Measurements from ENCODE around the gene CRHR1. TPM values are rescaled to one million over a fixed set of nuclear protein-coding genes. Genes with fewer than 3 reads are reported as not detected.

Gene CRHR1
- total RNA-seq, 1 experiment from 2014 or later: 0.15 TPM

- Histone ChIP-seq H3K27me3 (ENCODE audit: control insufficient read depth, insufficient read depth, low read length) (no peaks in the 10 kb centered on the region; the same call in 1 of the 2 replicates), H3K27ac (ENCODE audit: low read length) (no peak overlapping the region), H3K36me3 (ENCODE audit: control insufficient read depth, insufficient read depth, low read length) (no peaks in the 10 kb centered on the region), H3K4me1 (ENCODE audit: control insufficient read depth, insufficient read depth, low read length) (no peaks in the 10 kb centered on the region), H3K4me3 (ENCODE audit: low read depth in 2 of 2, low read length in 2 of 2) (no peak overlapping the region), H3K9me3 (ENCODE audit: control insufficient read depth, insufficient read depth, low read depth, low read length) (no peaks in the 10 kb centered on the region)
- POLR2A ChIA-PET: no interaction called here
- ATAC-seq (no peak), DNase-seq (ENCODE audit: low read depth, low spot score) (no peak)
- no TSS peak for BruUV-seq (replicated peaks)
- CTCF ChIA-PET: no interaction called here
- TF ChIP-seq SIN3A (IDR thresholded peaks at IDR 0.05; ENCODE audit: borderline replicate concordance, insufficient read depth, low read depth, low read length) (no peak), POLR2AphosphoS5 (IDR thresholded peaks at IDR 0.05; ENCODE audit: low read depth, low read length) (no peak), TCF7L2 (IDR thresholded peaks at IDR 0.05; ENCODE audit: low read depth, low read length) (no peak), CTCF (IDR thresholded peaks at IDR 0.05) (no peak)
- TF ChIP-seq, protein P1, sequence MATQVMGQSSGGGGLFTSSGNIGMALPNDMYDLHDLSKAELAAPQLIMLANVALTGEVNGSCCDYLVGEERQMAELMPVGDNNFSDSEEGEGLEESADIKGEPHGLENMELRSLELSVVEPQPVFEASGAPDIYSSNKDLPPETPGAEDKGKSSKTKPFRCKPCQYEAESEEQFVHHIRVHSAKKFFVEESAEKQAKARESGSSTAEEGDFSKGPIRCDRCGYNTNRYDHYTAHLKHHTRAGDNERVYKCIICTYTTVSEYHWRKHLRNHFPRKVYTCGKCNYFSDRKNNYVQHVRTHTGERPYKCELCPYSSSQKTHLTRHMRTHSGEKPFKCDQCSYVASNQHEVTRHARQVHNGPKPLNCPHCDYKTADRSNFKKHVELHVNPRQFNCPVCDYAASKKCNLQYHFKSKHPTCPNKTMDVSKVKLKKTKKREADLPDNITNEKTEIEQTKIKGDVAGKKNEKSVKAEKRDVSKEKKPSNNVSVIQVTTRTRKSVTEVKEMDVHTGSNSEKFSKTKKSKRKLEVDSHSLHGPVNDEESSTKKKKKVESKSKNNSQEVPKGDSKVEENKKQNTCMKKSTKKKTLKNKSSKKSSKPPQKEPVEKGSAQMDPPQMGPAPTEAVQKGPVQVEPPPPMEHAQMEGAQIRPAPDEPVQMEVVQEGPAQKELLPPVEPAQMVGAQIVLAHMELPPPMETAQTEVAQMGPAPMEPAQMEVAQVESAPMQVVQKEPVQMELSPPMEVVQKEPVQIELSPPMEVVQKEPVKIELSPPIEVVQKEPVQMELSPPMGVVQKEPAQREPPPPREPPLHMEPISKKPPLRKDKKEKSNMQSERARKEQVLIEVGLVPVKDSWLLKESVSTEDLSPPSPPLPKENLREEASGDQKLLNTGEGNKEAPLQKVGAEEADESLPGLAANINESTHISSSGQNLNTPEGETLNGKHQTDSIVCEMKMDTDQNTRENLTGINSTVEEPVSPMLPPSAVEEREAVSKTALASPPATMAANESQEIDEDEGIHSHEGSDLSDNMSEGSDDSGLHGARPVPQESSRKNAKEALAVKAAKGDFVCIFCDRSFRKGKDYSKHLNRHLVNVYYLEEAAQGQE (IDR thresholded peaks at IDR 0.05; ENCODE audit: insufficient read depth in 1 of 2, low read depth in 2 of 2, low read length in 1 of 2): no peak
- in situ Hi-C loops (cut with HindIII; ENCODE audit: low pct_unique_long_range_greater_than_20kb, low sequenced_read_pairs) (no loop called here), intact Hi-C loops (cut with micrococcal nuclease; ENCODE audit: unreplicated experiment) (no loop called here)
These were observed 35.3 kb upstream of the CRHR1 start for GRCh38 chr17:45748731-45749310.

GRCh38 chr17:45749831-45750335 lies 34.2 kb upstream of the CRHR1 start:
- Histone ChIP-seq H3K27ac (ENCODE audit: low read length) (no peak overlapping the region), H3K9me3 (ENCODE audit: control insufficient read depth, insufficient read depth, low read depth, low read length) (no peaks in the 10 kb centered on the region), H3K4me1 (ENCODE audit: control insufficient read depth, insufficient read depth, low read length) (no peaks in the 10 kb centered on the region), H3K36me3 (ENCODE audit: control insufficient read depth, insufficient read depth, low read length) (no peaks in the 10 kb centered on the region), H3K27me3 (ENCODE audit: control insufficient read depth, insufficient read depth, low read length) (no peaks in the 10 kb centered on the region), H3K4me3 (ENCODE audit: low read depth in 2 of 2, low read length in 2 of 2) (no peak overlapping the region)
- DNase-seq (ENCODE audit: low read depth, low spot score) (no peak), ATAC-seq (no peak)
- TF ChIP-seq, protein P1 (IDR thresholded peaks at IDR 0.05; ENCODE audit: insufficient read depth in 1 of 2, low read depth in 2 of 2, low read length in 1 of 2): no peak
- no peak for TF ChIP-seq POLR2AphosphoS5 (IDR thresholded peaks at IDR 0.05; ENCODE audit: low read depth, low read length)
- TF ChIP-seq SIN3A (IDR thresholded peaks at IDR 0.05; ENCODE audit: borderline replicate concordance, insufficient read depth, low read depth, low read length): no peak
- no peak for TF ChIP-seq CTCF (IDR thresholded peaks at IDR 0.05)
- TF ChIP-seq TCF7L2 (IDR thresholded peaks at IDR 0.05; ENCODE audit: low read depth, low read length): no peak
- intact Hi-C loops (cut with micrococcal nuclease; ENCODE audit: unreplicated experiment): no loop called here
- ChIA-PET POLR2A (no interaction called here), CTCF (no interaction called here)
- in situ Hi-C loops (cut with HindIII; ENCODE audit: low pct_unique_long_range_greater_than_20kb, low sequenced_read_pairs): no loop called here
- no TSS peak for BruUV-seq (replicated peaks)

Data from Panc1 (cell line).